Vagina (tissue), 2 donors: ENCODE data around the gene UACA. TPM values are rescaled to one million over a fixed set of nuclear protein-coding genes. Genes with fewer than 3 reads are reported as not detected.
"Not testable (repeated sequence)": the region's sequence is repeated elsewhere in the genome, so short reads cannot be mapped to it uniquely, and the experiment has no call there.

Experiments
- DNase-seq, 2 donors: peaks; one replicate each; pipeline ENCODE4 v3.0.0-alpha.2; 2017; ENCODE audit errors: extremely low spot score in 2 of 2
- H3K27ac ChIP-seq: fragments of 200-600 bp; sonication (generic); one replicate; pipeline ENCODE4 v1.5.1; 2019
- H3K27me3 ChIP-seq: fragments of 200-600 bp; sonication (generic); one replicate; pipeline ENCODE4 v1.5.1; 2019
- H3K36me3 ChIP-seq, 2 donors: fragments of 200-600 bp; sonication (generic); one replicate each; pipeline ENCODE4 v1.5.1; 2017 to 2019
- H3K4me1 ChIP-seq: fragments of 200-600 bp; sonication (generic); one replicate; pipeline ENCODE4 v1.5.1; 2019
- H3K4me3 ChIP-seq, 2 donors: fragments of 200-600 bp; sonication (generic); 1 replicate in 1 of 2; 2 replicates in 1 of 2; pipeline ENCODE4 v1.5.1; 2016 to 2019
- H3K9me3 ChIP-seq: fragments of 200-600 bp; sonication (generic); one replicate; pipeline ENCODE4 v1.5.1; 2019
- CTCF ChIP-seq, 3 experiments: fragments of 450-650 bp in 2 of 3; fragments of 200-600 bp in 1 of 3; sonication (generic) in 1 of 3; IDR thresholded peaks; one replicate each; pipeline ENCODE4 v1.5.1; 2017 to 2019; ENCODE audit warnings: antibody characterized with exemption in 3 of 3, mild to moderate bottlenecking in 2 of 3, moderate library complexity in 2 of 3
- POLR2A ChIP-seq, 2 donors: fragments of 450-650 bp; IDR thresholded peaks; one replicate each; pipeline ENCODE4 v1.6.1; 2017; ENCODE audit warnings: antibody characterized with exemption in 2 of 2, mild to moderate bottlenecking in 2 of 2, moderate library complexity in 2 of 2
- POLR2AphosphoS5 ChIP-seq, 2 donors: sonication (generic); formaldehyde crosslinking; IDR thresholded peaks; one replicate each; pipeline ENCODE4 v1.9.0; 2017; ENCODE audit warnings: antibody characterized with exemption in 2 of 2, mild to moderate bottlenecking in 2 of 2, low read depth in 1 of 2; ENCODE audit not compliant: insufficient read depth in 1 of 2
- intact Hi-C: fragments of 100-400 bp; cut with DNase I; formaldehyde crosslinking; loops from one replicate; pipeline ENCODE4 v1.15.1; 2023
- total RNA-seq: library from RNA; depleted of rRNA; stranded (reverse); fragments of >200 nt; gene quantifications from one replicate; pipeline ENCODE4 v1.2.3, GENCODE V29; 2016

UACA gene
- total RNA-seq, 1 donor from 2014 or later = 40.3 TPM

GRCh38 chr15:70750203-70750869, 13.0 kb downstream of the UACA start:
- H3K27me3 ChIP-seq = no peaks in the 10 kb centered on the region
- H3K4me3 ChIP-seq = no peak overlapping the region
- intact Hi-C loops = no loop called here
- no peaks in the 10 kb centered on the region for H3K9me3 ChIP-seq
- no peaks in the 10 kb centered on the region for H3K36me3 ChIP-seq
- peaks cover 34% of the 10 kb centered on the region for H3K4me1 ChIP-seq
- TF ChIP-seq CTCF (IDR thresholded peaks at IDR 0.05) (no peak), POLR2AphosphoS5 (IDR thresholded peaks at IDR 0.05; ENCODE audit: insufficient read depth in 1 of 2, low read depth in 1 of 2) (no peak), POLR2A (IDR thresholded peaks at IDR 0.05) (no peak)
- no peak overlapping the region for H3K27ac ChIP-seq
- no peak for DNase-seq

GRCh38 chr15:70748281-70748747, 15.0 kb downstream of the UACA start:
- Histone ChIP-seq H3K9me3 (no peaks in the 10 kb centered on the region), H3K27ac (no peak overlapping the region), H3K4me1 (peaks cover 45% of the 10 kb centered on the region), H3K4me3 (no peak overlapping the region), H3K36me3 (no peaks in the 10 kb centered on the region), H3K27me3 (no peaks in the 10 kb centered on the region)
- TF ChIP-seq POLR2AphosphoS5 (IDR thresholded peaks at IDR 0.05; ENCODE audit: insufficient read depth in 1 of 2, low read depth in 1 of 2) (peak in 1 of 2 donors; percentile 55), POLR2A (IDR thresholded peaks at IDR 0.05) (no peak)
- intact Hi-C loops = no loop called here
- no peak for DNase-seq

GRCh38 chr15:70746598-70746997, 16.8 kb downstream of the UACA start:
- DNase-seq, intact Hi-C loops: not testable (repeated sequence)
- peaks cover 45% of the 10 kb centered on the region for H3K4me1 ChIP-seq

GRCh38 chr15:70742928-70743327, 20.4 kb downstream of the UACA start:
- Histone ChIP-seq H3K9me3 (no peaks in the 10 kb centered on the region), H3K27me3 (no peaks in the 10 kb centered on the region), H3K4me3 (peak overlapping the region in 1 of 2 donors; percentile 36), H3K27ac (peak overlapping the region; percentile 84), H3K4me1 (peaks cover 43% of the 10 kb centered on the region), H3K36me3 (no peaks in the 10 kb centered on the region)
- no peak for DNase-seq
- intact Hi-C loops = no loop called here
- TF ChIP-seq POLR2A (IDR thresholded peaks at IDR 0.05) (no peak), POLR2AphosphoS5 (IDR thresholded peaks at IDR 0.05; ENCODE audit: insufficient read depth in 1 of 2, low read depth in 1 of 2) (no peak), CTCF (IDR thresholded peaks at IDR 0.05) (no peak)

More at GRCh38 chr15:70746598-70746997, 16.8 kb downstream of the UACA start:
- H3K27me3 ChIP-seq, H3K27ac ChIP-seq, H3K9me3 ChIP-seq, H3K4me3 ChIP-seq, H3K36me3 ChIP-seq: not testable (repeated sequence)

- no peak for TF ChIP-seq CTCF (IDR thresholded peaks at IDR 0.05)
- peak in 1 of 2 donors; percentile 90 for TF ChIP-seq POLR2AphosphoS5 (IDR thresholded peaks at IDR 0.05; ENCODE audit: insufficient read depth in 1 of 2, low read depth in 1 of 2)
- TF ChIP-seq POLR2A (IDR thresholded peaks at IDR 0.05) = no peak
Measured at GRCh38 chr15:70741677-70742293, 21.6 kb downstream of the UACA start.

GRCh38 chr15:70741107-70741531, 22.2 kb downstream of the UACA start:
- no peaks in the 10 kb centered on the region for H3K36me3 ChIP-seq
- intact Hi-C loops = no loop called here
- H3K27ac ChIP-seq = peak overlapping the region; percentile 78
- no peak for TF ChIP-seq POLR2A (IDR thresholded peaks at IDR 0.05)
- TF ChIP-seq POLR2AphosphoS5 (IDR thresholded peaks at IDR 0.05; ENCODE audit: insufficient read depth in 1 of 2, low read depth in 1 of 2) = peak in 1 of 2 donors; percentile 60
- no peak for TF ChIP-seq CTCF (IDR thresholded peaks at IDR 0.05)
- no peaks in the 10 kb centered on the region for H3K27me3 ChIP-seq
- peaks cover 43% of the 10 kb centered on the region for H3K4me1 ChIP-seq
- H3K4me3 ChIP-seq = no peak overlapping the region
- no peaks in the 10 kb centered on the region for H3K9me3 ChIP-seq
- peak in 1 of 2 donors; percentile 90 for DNase-seq

More at GRCh38 chr15:70741677-70742293, 21.6 kb downstream of the UACA start:
- intact Hi-C loops = no loop called here
- Histone ChIP-seq H3K4me3 (no peak overlapping the region), H3K36me3 (no peaks in the 10 kb centered on the region), H3K9me3 (no peaks in the 10 kb centered on the region), H3K4me1 (peaks cover 43% of the 10 kb centered on the region), H3K27me3 (no peaks in the 10 kb centered on the region), H3K27ac (peak overlapping the region; percentile 78)
- no peak for DNase-seq

GRCh38 chr15:70735040-70735439, 28.3 kb downstream of the UACA start:
- H3K27me3 ChIP-seq, H3K4me3 ChIP-seq, H3K9me3 ChIP-seq, H3K36me3 ChIP-seq, H3K4me1 ChIP-seq, intact Hi-C loops, DNase-seq, H3K27ac ChIP-seq: not testable (repeated sequence)
